SIG-M5 (cell line): ENCODE results near the gene PLEKHH2.
"Not testable (repeated sequence)": the region's sequence is repeated elsewhere in the genome, so short reads cannot be mapped to it uniquely, and the experiment has no call there.

Experiments
- DNase-seq: peaks from one replicate; lab custom pipeline; 2025; lab: John Stamatoyannopoulos, UW

The PLEKHH2 gene

GRCh38 chr2:43717322-43717721 lies 80.3 kb downstream of the PLEKHH2 start:
- DNase-seq = no peak

DNA sequence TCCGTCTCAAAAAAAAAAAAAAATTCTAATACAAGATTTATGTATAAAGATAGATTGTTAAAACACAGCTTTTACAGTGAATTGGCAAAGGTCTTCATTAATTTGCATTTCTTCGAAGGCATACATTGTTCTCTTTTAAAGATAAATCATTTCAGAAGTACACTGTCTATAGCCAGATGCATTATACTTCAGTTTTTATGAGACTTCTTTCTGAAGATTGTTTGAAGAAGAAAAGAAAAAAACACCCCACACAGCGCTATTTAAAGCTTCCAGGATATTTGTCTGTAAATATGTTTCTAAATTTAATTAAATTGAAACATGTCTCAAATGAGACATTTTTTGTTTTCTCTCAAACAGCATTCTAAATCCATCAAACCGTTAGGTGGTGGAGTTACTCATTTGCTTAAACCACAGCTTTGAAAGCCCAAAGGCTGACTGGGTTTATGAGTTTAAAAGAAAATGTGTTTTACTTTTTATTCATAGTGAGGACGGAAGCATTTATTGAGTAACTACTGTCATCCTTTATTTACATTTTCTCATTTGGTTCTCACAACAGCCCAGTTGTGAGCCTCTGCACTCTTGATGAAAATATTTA lies 81.6 kb downstream of the PLEKHH2 start:
- DNase-seq = no peak

DNA sequence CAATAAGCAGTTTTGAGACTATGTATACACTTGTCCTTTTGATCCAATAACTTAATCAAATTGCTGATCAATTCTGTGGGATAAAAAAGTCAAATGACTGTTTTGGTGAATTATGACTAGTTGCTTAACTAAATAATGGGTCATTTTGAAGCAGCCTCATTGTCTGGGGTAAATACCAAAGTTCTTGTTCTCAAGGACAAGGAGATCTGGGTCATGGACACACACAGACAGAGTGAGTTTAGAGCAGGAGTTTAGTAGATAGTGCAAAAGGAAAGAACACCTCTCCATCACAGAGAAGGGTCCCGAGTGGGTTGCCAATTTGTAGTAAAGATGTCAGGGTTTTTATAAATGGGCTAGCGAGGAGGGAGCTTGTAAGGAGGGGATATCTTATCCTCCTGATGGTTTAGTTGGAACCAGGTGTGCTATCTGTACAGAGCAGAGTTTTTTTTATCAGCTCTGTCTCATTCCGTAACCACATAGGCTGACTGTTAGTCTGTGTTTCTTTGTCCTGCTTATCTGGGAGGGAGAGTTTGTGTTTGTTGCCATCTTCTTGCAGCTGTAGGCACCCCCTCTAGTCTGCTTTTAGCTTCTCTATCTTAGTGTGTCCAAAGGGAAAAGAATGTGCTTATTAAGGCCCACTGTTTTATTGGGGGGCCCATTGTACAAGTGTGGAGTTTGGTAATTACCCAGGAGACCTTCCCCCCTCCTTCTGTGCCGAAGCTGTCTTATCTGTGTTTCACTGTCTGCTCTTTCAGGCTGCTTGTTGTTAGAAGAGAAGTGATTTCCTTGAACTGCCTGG lies 87.9 kb downstream of the PLEKHH2 start:
- no peak for DNase-seq

DNA sequence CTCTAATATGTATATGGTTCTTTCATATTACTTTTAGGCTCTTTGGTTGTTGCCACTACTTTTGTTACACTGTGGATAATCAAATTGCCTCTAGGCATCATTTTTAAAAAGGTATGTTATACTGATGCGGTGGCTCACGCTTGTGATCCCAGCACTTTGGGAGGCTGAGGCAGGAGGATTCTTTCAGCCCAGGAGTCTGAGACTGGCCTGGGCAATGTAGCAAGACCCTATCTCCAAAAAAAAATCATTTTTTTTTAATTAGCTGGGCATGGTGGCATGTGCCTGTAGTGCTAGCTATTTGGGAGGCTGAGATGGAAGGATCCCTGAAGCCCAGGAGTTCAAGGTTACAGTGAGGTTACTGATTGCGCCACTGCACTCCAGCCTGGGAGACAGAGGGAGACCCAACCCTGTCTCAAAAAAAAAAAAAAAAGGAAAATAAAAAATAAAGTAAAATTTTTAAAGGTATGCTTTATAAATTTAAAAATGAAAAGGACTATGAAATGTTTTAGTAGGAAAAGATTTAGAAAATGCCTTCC lies 88.7 kb downstream of the PLEKHH2 start:
- no peak for DNase-seq

DNA sequence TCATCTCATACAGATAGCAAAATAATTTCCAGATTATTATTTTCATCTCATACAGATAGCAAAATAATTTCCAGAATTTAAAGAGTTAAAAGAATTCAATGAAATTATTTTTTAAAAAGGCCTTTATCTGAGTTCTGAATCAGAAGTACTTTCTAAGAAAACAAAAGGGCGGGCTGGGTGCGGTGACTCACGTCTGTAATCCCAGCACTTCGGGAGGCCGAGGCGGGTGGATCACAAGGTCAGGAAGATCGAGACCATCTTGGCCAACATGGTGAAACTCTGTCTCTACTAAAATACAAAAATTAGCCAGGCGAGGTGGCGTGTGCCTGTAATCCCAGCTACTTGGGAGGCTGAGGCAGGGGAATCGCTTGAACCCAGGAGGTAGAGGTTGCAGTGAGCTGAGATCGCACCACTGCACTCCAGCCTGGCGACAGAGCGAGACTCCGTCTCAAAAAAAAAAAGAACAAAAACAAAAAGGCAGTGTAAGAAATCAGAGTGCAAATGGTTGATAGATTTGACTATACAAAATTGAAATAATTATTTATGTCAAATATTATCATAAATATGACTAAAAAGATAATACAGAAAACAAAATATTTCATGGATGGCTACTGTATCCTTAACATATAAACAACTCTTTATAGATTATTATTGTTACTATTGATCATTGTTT lies 90.0 kb downstream of the PLEKHH2 start:
- DNase-seq = not testable (repeated sequence)

- no peak for DNase-seq
Observed at GRCh38 chr2:43727634-43728014, 90.6 kb downstream of the PLEKHH2 start.

DNA sequence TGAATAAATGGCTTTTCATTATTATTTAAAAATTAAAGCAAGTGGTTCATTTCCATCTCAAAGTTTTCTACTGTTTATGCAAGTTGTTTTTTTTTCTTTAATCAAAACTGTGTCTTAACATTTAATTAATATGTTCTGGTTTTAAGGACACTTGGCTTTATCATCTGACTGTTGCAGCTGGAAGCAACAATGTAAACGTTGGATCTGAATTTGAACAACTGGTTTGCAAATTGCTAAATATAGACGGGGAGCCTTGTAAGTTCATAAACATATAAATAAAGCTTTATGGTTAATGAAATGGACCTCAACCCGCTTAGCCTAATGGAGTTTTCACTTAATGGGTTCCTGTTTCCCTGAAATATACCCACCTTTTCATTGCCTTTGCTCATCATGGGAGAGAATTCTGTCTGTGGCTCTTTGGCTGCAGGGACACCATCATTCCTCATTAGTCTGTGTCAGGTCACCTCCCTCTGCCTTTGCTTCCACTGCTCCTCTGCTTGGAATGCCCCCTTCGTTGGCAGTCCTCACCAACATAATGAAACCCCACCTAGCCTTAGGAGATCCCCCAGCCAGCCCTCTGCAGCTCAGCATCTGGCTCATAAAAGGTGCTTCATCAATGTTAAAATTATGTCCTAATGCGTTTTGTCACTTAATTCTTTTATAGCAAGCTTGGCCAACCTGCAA lies 92.6 kb downstream of the PLEKHH2 start:
- DNase-seq = no peak

GRCh38 chr2:43731211-43731610 lies 94.2 kb downstream of the PLEKHH2 start:
- no peak for DNase-seq

GRCh38 chr2:43736637-43737036 lies 99.6 kb downstream of the PLEKHH2 start:
- DNase-seq = no peak

DNA sequence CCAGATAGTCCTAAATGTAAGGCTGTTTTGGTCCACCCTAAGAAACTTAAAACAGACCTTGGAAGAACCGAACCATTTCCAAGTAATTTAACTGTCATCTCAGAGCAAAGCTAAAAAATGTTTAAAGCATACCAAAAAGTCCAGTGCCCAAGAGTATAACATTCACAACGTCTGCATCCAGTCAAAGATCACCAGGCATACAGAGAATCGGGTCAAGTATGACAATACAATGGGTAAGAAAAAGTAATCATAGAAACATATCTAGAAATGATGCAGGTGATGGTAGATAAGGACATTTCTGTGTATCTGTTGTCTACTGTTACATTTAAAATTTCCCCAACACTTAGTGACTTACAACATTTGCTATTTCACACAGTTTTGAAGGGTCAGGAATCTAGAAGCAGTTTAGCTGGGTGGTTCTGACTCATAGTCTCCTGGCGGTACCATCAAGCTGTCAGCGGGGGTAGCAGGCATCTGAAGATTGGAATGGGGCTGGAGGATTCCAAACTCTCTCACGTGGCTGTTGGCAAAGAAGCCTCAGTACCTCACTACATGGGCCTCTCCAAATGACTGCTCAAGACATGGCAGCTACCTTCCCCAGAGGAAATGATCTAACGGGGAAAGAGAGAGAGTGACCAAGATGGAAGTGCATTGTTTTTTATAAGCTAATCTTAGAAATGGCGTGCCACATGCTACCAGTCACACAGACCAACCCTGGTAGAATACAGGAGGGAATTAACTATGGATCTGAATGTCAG lies 100.2 kb downstream of the PLEKHH2 start:
- no peak for DNase-seq

- no peak for DNase-seq
Observed at GRCh38 chr2:43737855-43738254, 100.8 kb downstream of the PLEKHH2 start.

DNA sequence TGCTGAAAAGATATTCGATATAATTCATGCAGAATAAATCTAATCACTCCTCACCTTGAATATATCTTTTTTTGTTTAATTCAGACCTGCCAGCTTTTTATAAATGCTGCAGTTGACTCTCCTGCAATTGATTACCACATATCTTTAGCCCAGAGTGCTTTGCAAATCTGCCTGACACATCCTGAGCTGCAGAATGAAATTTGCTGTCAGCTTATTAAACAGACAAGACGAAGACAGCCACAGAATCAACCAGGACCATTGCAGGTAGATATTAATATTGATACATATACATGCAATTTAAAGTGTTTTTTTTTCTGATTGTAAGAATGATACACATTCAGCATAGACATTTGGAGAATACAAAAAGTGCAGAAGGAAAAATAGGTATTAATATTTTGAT lies 101.2 kb downstream of the PLEKHH2 start:
- DNase-seq = no peak

DNA sequence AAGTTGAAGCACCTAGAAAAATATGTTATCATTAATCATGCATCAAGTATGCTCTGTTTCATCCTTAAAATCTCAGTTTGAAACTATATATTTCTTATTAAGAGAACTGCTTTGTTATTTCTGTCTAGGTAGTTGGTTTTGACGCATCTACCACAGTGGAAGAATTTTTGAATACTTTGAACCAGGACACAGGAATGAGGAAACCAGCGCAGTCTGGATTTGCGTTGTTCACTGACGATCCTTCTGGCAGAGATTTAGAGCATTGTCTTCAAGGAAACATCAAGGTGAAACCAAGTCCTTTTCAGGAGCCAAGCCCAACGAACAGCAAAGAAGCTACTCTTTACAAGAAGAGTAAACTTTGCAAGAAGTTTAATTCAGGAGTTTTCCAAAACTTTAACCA lies 106.6 kb downstream of the PLEKHH2 start:
- DNase-seq = no peak

DNA sequence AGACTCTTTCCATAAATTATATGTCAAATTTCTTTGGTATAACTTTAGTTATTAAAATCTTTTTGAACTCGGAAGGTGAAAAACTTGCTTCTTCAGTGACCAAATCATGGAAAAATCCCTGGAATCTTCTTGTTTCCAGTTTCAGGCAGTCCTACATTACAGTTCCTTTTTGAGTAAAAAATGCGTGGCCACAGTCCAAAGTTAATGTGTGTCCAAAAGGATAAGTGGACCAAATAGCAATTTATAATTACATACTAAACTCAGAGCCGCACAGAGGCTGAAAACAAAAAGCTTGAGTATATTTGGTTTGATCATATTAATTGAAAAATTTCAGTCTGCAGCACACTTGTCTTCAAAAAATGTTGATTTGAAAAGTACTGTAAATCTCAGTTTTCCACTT lies 108.4 kb downstream of the PLEKHH2 start:
- DNase-seq = no peak

DNA sequence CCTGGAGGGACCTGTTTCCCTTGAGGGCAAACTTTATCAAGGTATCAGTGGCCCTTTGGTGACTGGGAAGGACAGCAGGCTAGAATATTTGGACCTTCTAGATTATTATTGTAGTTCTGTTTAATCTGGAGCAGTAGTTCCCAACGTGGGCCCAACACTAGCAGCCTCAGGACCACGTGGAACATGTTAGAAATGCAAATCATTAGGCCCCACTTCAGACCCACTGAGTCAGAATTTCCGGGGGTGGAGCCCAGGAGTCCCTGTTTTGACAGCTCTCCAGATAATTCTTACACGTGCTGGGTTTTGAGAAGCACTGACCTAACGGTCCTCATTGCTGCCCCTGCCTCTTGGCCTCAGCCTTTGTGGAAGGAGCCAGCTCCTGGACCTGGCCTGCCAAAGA lies 111.3 kb downstream of the PLEKHH2 start:
- no peak for DNase-seq

DNA sequence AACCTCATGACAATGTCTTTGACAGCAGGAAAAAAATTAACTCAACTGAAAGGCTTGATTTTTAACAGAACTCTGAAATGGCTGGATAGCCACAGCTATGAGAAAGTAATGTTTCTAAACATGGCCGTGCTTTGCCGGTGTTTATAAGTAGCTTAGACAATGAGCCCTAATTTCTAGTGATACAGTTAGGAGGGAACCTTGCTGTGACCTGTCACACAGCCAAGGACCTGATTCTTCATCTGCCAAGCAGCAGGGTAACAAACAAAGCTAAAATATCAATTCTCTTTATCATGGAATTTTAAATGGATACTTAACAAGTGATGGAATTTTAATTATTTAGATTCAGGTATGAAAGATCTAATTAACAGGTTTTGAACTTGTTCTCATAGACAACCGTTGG lies 112.5 kb downstream of the PLEKHH2 start:
- no peak for DNase-seq

DNA sequence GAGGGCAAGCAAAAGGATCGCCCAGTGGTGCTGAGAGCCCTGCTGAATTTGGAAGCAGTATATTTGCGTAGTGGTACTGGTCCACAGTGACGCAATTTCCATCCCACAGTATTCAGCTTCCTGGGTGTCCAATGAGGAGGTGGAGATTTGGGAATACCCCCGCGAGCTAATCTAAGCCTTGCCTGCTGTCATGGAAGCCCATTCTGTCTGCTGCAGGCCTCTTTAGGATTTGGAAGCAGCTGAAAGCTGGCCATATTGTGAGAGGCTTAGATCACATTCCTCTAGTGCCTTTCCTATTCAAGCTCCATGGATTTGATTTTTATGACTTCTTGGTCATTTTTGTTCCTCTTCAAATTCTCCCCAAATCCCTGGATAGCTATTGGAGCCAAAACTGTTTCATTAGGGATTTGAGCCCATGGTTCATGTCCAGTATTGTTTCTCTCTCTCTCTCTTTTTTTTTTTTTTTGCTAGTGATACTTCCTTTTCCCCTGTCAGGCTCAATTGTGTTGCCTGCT lies 114.5 kb downstream of the PLEKHH2 start:
- no peak for DNase-seq

DNA sequence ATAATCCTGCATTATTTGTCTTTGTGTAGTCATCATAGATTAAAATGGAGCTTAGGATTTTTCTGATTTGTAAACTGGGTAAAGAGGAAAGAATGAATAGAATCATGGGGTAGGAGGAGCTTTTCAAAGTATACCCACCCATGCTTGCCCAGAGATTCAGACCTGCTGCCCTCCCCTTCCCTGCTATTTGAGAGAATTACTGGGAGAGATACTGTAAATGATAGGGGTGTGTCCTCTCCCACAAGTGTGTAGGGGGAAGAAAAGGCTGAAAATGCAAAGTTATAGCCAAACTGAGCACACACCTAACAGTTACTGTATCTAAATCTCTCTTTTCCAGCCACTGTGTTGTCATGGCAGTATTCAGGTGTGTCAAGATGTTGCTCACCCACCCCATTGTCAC lies 115.2 kb downstream of the PLEKHH2 start:
- DNase-seq = no peak

GRCh38 chr2:43754180-43754579 lies 117.1 kb downstream of the PLEKHH2 start:
- DNase-seq = no peak

- no peak for DNase-seq
Observed at GRCh38 chr2:43758739-43759138, 121.7 kb downstream of the PLEKHH2 start.

- DNase-seq = no peak
Observed at GRCh38 chr2:43759195-43759594, 122.1 kb downstream of the PLEKHH2 start.

GRCh38 chr2:43762286-43762685 lies 125.2 kb downstream of the PLEKHH2 start:
- no peak for DNase-seq
